ENCODE data around the gene TAL1. TPM values are rescaled to one million over a fixed set of nuclear protein-coding genes. Genes with fewer than 3 reads are reported as not detected.

Gene TAL1
- total RNA-seq, 1 donor from 2014 or later = 0.21 TPM

GRCh38 chr1:47183308-47184089 lies 48.5 kb downstream of the TAL1 start:
- no peak for TF ChIP-seq CTCF (conservative IDR thresholded peaks at IDR 0.05)
- Mint-ChIP-seq H3K4me1 (peaks cover 12% of the 10 kb centered on the region), H3K27ac (ENCODE audit: unreplicated experiment) (no peak overlapping the region), H3K27me3 (ENCODE audit: low read depth) (peaks cover 33% of the 10 kb centered on the region), H3K36me3 (ENCODE audit: low read depth) (no peaks in the 10 kb centered on the region), H3K9me3 (no peaks in the 10 kb centered on the region), H3K4me3 (no peak overlapping the region)
- no peak for DNase-seq (ENCODE audit: low read depth, low spot score)

- H3K9me3 Mint-ChIP-seq = no peaks in the 10 kb centered on the region
- no peak overlapping the region for H3K27ac Mint-ChIP-seq (ENCODE audit: unreplicated experiment)
- no peak for DNase-seq (ENCODE audit: low read depth, low spot score)
- H3K4me3 Mint-ChIP-seq = no peak overlapping the region
- H3K27me3 Mint-ChIP-seq (ENCODE audit: low read depth) = peaks cover 36% of the 10 kb centered on the region
- peaks cover 12% of the 10 kb centered on the region for H3K4me1 Mint-ChIP-seq
- TF ChIP-seq CTCF (conservative IDR thresholded peaks at IDR 0.05) = no peak
- H3K36me3 Mint-ChIP-seq (ENCODE audit: low read depth) = no peaks in the 10 kb centered on the region
Measured at GRCh38 chr1:47182676-47183235, 49.3 kb downstream of the TAL1 start.

GRCh38 chr1:47181955-47182675 lies 49.9 kb downstream of the TAL1 start:
- Mint-ChIP-seq H3K4me3 (no peak overlapping the region), H3K27ac (ENCODE audit: unreplicated experiment) (peak overlapping the region; percentile 8), H3K36me3 (ENCODE audit: low read depth) (no peaks in the 10 kb centered on the region), H3K27me3 (ENCODE audit: low read depth) (peaks cover 36% of the 10 kb centered on the region), H3K9me3 (no peaks in the 10 kb centered on the region), H3K4me1 (peaks cover 12% of the 10 kb centered on the region)
- no peak for TF ChIP-seq CTCF (conservative IDR thresholded peaks at IDR 0.05)
- no peak for DNase-seq (ENCODE audit: low read depth, low spot score)

- no peak for TF ChIP-seq CTCF (conservative IDR thresholded peaks at IDR 0.05)
- Mint-ChIP-seq H3K27ac (ENCODE audit: unreplicated experiment) (no peak overlapping the region), H3K4me3 (no peak overlapping the region), H3K4me1 (peaks cover 12% of the 10 kb centered on the region), H3K27me3 (ENCODE audit: low read depth) (peaks cover 38% of the 10 kb centered on the region), H3K9me3 (no peaks in the 10 kb centered on the region), H3K36me3 (ENCODE audit: low read depth) (no peaks in the 10 kb centered on the region)
- DNase-seq (ENCODE audit: low read depth, low spot score) = no peak
Measured at GRCh38 chr1:47181095-47181954, 50.7 kb downstream of the TAL1 start.

GRCh38 chr1:47180603-47181094 lies 51.4 kb downstream of the TAL1 start:
- peaks cover 40% of the 10 kb centered on the region for H3K27me3 Mint-ChIP-seq (ENCODE audit: low read depth)
- H3K4me1 Mint-ChIP-seq = peaks cover 12% of the 10 kb centered on the region
- no peak overlapping the region for H3K4me3 Mint-ChIP-seq
- no peaks in the 10 kb centered on the region for H3K36me3 Mint-ChIP-seq (ENCODE audit: low read depth)
- H3K27ac Mint-ChIP-seq (ENCODE audit: unreplicated experiment) = no peak overlapping the region
- DNase-seq (ENCODE audit: low read depth, low spot score) = no peak
- TF ChIP-seq CTCF (conservative IDR thresholded peaks at IDR 0.05) = no peak
- H3K9me3 Mint-ChIP-seq = no peaks in the 10 kb centered on the region

Data from neural crest cell (in vitro differentiated cells).